DMS114 treated with DMSO at 0.1 percent for 48 hours (cell line): ENCODE measurements around the gene SDHB.
A peak's percentile ranks its signal among the peaks of the same experiment; 100 is the strongest.

Experiments used
- DNase-seq: peaks from one replicate; lab custom pipeline; 2025; ENCODE audit not compliant: unreplicated experiment; lab: John Stamatoyannopoulos, UW

Gene SDHB

DNA sequence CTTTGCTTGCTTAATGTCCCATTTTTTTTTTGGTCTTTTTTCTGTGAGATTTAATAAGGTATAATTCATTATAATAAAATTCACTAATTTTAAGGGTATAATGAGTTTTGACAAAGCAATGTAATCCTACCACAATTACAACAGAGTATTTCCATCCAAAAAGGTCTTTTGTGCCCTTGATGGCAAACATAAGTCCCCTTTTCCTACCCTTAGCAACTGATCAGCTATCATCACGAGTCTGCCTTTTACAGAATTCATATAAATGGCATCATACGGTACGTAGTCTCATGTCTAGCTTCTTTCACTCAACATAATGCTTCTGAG, 7.5 kb downstream of the SDHB start:
- DNase-seq = no peak

DNA sequence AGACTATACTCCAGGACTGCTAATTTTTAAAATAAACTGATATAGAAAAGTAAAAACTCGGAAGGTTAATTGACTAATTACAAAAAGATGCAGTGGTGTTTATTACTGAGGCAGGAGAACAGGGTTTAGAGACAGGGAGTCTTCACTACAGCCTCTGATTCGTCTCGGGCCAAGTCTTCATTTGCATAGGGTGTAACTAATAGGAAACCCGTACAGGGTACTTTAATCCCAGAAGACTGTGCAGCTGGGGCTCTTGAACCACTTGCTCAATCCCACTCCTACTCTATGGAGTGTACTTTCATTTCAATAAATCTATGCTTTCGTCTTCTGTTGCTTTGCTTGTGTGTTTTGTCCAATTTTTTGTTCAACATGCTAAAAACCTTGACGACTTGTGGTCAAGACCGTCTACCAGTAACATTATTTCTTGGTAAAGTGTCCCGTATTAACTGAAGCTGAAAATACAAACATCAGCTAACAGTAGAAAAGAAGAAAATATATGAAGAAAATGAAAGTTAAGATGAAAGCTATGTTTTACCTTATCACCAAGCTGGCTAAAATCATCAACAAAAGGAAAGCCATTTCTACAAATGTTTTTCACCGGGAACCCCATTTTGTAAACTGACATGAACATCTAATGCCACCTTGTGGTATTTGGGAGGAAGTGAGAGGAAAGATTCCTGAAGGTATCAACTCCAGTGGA, 8.0 kb downstream of the SDHB start:
- DNase-seq = peak; percentile 52

GRCh38 chr1:17045150-17045549, 8.7 kb downstream of the SDHB start:
- DNase-seq = no peak

GRCh38 chr1:17043676-17044075, 10.2 kb downstream of the SDHB start:
- no peak for DNase-seq

DNA sequence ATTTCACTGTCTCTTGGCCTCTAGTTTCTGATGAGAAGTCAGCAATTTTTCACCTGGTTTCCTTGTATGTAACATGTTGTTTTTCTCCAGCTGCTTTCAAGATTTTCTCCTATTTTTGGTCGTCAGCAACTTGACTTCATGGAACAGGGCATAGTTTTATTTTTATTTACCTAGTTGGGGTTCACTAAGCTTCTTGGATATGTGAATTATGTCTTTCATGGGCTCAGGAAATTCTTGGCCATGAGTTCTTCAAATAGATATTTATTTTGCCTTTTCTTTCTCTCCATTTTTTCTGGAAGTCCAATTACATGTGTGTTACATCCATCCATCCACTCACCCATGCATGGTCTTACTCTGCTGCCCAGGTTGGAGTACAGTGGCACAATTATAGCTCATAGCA, 13.7 kb downstream of the SDHB start:
- no peak for DNase-seq

DNA sequence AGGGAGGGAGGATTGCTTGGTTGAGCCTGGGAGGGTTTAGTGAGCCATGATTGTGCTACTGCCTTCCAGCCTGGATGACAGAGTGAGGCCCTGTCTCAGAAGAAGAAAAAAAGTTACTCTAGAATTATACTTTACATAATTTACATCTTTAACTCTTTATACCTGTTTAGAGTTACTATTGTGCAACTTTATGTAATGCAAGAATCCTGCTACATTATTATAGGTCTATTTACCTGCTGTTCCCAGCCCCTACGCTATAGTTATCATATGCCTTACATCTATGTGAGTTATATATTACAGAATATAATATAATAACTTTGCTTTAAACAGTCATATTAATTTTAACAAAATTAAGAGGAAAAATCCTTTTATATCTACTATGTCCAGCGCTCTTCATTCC, 14.3 kb downstream of the SDHB start:
- no peak for DNase-seq

- DNase-seq = no peak
Observed at GRCh38 chr1:17033481-17033880, 20.4 kb downstream of the SDHB start.

DNA sequence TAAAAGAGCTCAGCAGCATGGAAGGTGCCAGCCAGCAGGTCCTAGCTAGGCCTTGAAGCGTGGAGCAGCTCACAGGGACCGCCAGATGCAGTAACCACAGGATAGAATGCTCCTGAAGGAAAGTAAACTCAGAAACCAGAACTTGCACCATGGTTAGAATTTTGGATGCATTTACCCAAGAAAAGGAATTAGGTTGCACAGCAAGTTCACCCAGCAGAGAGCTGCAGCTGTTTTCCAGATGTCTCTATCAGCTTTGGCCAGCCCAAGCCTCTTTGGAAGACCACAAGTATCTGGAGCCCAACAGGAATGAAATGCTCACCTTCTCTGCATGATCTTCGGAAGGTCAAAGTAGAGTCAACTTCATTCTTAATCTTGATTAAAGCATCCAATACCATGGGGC, 21.1 kb downstream of the SDHB start:
- DNase-seq = no peak

GRCh38 chr1:17031436-17031835, 22.4 kb downstream of the SDHB start:
- no peak for DNase-seq

DNA sequence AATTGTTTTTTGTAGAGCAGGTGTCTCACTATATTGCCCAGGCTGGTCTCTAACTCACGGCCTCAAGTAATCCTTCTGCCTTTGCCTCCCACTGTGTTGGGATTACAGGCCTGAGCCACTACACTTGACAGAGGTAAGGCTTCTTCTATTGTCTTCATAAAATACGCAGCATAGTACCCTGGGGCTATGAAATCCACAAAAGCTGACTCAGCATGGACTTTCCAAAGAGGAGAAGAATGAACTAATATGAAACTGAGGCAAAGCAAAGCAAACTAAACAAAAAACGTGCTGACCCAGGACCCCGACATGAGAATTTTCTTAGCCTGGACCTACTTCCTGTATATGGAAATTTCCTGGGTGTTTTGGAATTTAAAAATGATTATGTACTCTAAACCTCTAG, 23.6 kb downstream of the SDHB start:
- no peak for DNase-seq

GRCh38 chr1:17028662-17029188, 25.1 kb downstream of the SDHB start:
- no peak for DNase-seq

DNA sequence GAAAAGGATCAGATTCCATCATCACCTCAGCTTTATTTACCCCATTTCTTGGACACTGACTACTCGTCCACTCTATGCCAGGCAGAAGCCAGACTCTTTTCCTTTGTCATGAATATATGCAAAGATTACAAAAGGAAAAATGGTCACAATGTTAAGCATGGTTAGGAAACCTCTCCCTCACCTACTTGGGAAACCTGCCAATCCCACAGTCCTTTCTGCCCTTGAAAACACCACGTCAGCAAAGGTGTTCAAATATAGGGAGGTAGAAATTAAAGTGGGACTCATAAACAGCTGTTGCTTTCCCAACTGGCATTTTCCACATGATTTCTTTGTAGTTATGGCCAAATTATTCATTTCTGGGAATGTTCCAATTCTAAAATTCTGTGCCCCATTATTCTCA, 25.9 kb downstream of the SDHB start:
- DNase-seq = no peak

GRCh38 chr1:17027403-17027802, 26.4 kb downstream of the SDHB start:
- no peak for DNase-seq

- DNase-seq = no peak
Observed at GRCh38 chr1:17024721-17025120, 29.1 kb downstream of the SDHB start.

- DNase-seq = no peak
Observed at GRCh38 chr1:17023573-17023972, 30.3 kb downstream of the SDHB start.

GRCh38 chr1:17023102-17023501, 30.7 kb downstream of the SDHB start:
- DNase-seq = no peak

- DNase-seq = no peak
Observed at GRCh38 chr1:17021896-17022295, 31.9 kb downstream of the SDHB start.

- DNase-seq = no peak
Observed at GRCh38 chr1:17020502-17020901, 33.3 kb downstream of the SDHB start.

DNA sequence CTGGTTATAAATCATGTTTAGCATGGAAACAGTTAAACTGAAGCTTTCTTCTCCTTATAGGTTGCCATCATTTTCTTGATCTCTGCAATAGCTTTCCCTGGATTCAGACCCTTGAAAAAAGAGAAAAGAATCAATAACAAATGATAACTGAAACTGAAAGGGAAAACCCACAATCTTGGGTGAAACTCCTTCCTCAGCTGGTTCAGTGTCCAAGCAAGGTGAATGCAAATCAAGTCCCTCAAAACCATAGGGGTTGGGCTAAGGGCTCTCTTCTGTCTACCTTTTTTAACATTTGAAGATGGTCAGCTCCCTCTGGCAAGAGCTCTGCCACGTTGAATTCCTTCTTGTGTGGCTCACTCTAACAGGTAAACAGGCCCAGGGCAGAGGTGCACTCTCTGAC, 35.0 kb downstream of the SDHB start:
- no peak for DNase-seq

GRCh38 chr1:17017435-17017834, 36.4 kb downstream of the SDHB start:
- no peak for DNase-seq

DNA sequence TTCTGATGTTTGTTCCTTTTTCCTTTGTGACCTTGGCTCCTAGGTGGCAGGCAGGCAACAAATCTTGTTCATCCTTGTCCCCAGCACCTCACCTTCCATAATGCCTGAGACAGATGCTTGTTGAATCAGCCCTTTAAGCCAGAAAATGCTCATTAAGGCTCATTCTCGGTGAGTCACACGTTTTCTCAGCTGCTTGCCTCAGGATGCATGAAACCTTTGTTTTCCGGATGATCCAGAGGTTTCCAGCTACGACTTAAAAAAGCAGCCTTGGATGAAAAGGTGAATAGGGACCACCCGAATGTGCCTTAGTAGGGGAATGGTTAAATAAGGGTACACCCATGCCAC, 37.5 kb downstream of the SDHB start:
- no peak for DNase-seq

GRCh38 chr1:17014671-17015567, 38.9 kb downstream of the SDHB start:
- no peak for DNase-seq
